Mesenchymal stem cell (in vitro differentiated cells and primary cell): ENCODE measurements around the gene UPK1B.
A peak's percentile ranks its signal among the peaks of the same experiment; 100 is the strongest.

Source experiments
- DNase-seq: peaks from one replicate; pipeline ENCODE4 v3.0.0-alpha.2; 2013
- H2AFZ ChIP-seq: one replicate; pipeline ENCODE4 v1.6.1; 2013; ENCODE audit warnings: low read depth, mild to moderate bottlenecking, control low read depth, inconsistent platforms, low read length, moderate library complexity
- H2AK5ac ChIP-seq: 2 replicates; pipeline ENCODE4 v1.6.1; 2013; ENCODE audit warnings: low read length, moderate library complexity, mild to moderate bottlenecking, inconsistent platforms; ENCODE audit not compliant: severe bottlenecking
- H2BK120ac ChIP-seq: one replicate; pipeline ENCODE4 v1.6.1; 2013; ENCODE audit warnings: low read depth, mild to moderate bottlenecking, inconsistent platforms, low read length, moderate library complexity
- H2BK12ac ChIP-seq, 2 experiments: one replicate each; pipeline ENCODE4 v1.6.1; 2013; ENCODE audit warnings: inconsistent platforms in 2 of 2, low read length in 2 of 2, mild to moderate bottlenecking in 2 of 2, moderate library complexity in 2 of 2, control low read depth in 1 of 2
- H2BK15ac ChIP-seq: one replicate; pipeline ENCODE4 v1.6.1; 2013; ENCODE audit warnings: mild to moderate bottlenecking, low read depth, inconsistent platforms; ENCODE audit not compliant: poor library complexity, severe bottlenecking
- H2BK5ac ChIP-seq: 2 replicates; pipeline ENCODE4 v1.6.1; 2013; ENCODE audit warnings: low read depth, mild to moderate bottlenecking, low read length, control low read depth, inconsistent platforms; ENCODE audit not compliant: poor library complexity, severe bottlenecking
- H3K14ac ChIP-seq, 2 experiments: one replicate each; pipeline ENCODE4 v1.6.1; 2013; ENCODE audit warnings: inconsistent platforms in 2 of 2, low read length in 2 of 2, control low read depth in 1 of 2, mild to moderate bottlenecking in 1 of 2, moderate library complexity in 1 of 2
- H3K18ac ChIP-seq, 2 experiments: one replicate each; pipeline ENCODE4 v1.6.1; 2013; ENCODE audit warnings: inconsistent platforms in 2 of 2, low read length in 2 of 2, control low read depth in 1 of 2, low read depth in 1 of 2, mild to moderate bottlenecking in 1 of 2
- H3K23ac ChIP-seq, 2 experiments: one replicate each; pipeline ENCODE4 v1.6.1; 2013; ENCODE audit warnings: inconsistent platforms in 2 of 2, low read length in 2 of 2, mild to moderate bottlenecking in 2 of 2, moderate library complexity in 2 of 2, control low read depth in 1 of 2
- H3K27ac ChIP-seq: 2 replicates; pipeline ENCODE4 v1.5.1; 2013; ENCODE audit warnings: mild to moderate bottlenecking, moderate library complexity, low read length, control low read depth, inconsistent platforms; ENCODE audit not compliant: poor library complexity, severe bottlenecking
- H3K27me3 ChIP-seq, 2 experiments: 2 replicates each; pipeline versions ENCODE4 v1.6.1 to v1.7.0; 2013; ENCODE audit warnings: low read length in 2 of 2, mild to moderate bottlenecking in 2 of 2, moderate library complexity in 2 of 2, control low read depth in 1 of 2, inconsistent platforms in 1 of 2; ENCODE audit not compliant: control insufficient read depth in 1 of 2, insufficient read depth in 1 of 2
- H3K36me3 ChIP-seq, 2 experiments: 2 replicates each; pipeline versions ENCODE4 v1.6.1 to v1.7.0; 2013; ENCODE audit warnings: low read length in 2 of 2, control low read depth in 1 of 2, inconsistent platforms in 1 of 2, low read depth in 1 of 2, mild to moderate bottlenecking in 1 of 2; ENCODE audit not compliant: insufficient read depth in 2 of 2, control insufficient read depth in 1 of 2
- H3K4ac ChIP-seq, 2 experiments: one replicate each; pipeline ENCODE4 v1.6.1; 2013; ENCODE audit warnings: inconsistent platforms in 2 of 2, low read length in 2 of 2, mild to moderate bottlenecking in 2 of 2, moderate library complexity in 2 of 2, control low read depth in 1 of 2, low read depth in 1 of 2
- H3K4me1 ChIP-seq: 2 replicates; pipeline ENCODE4 v1.6.1; 2013; ENCODE audit warnings: low read depth, low read length, control low read depth; ENCODE audit not compliant: control insufficient read depth, insufficient read depth
- H3K4me2 ChIP-seq: 2 replicates; pipeline ENCODE4 v1.6.1; 2013; ENCODE audit warnings: low read length, mild to moderate bottlenecking, inconsistent platforms; ENCODE audit not compliant: poor library complexity, severe bottlenecking
- H3K4me3 ChIP-seq, 2 experiments: 2 replicates each; pipeline versions ENCODE4 v1.5.1 to v1.7.0; 2013; ENCODE audit warnings: low read length in 2 of 2, mild to moderate bottlenecking in 2 of 2, control low read depth in 1 of 2, low read depth in 1 of 2; ENCODE audit not compliant: insufficient read depth in 1 of 2
- H3K79me1 ChIP-seq: replicated peaks from 2 replicates; pipeline ENCODE4 v1.6.1; 2013; ENCODE audit warnings: mild to moderate bottlenecking, control low read depth, low read length, inconsistent platforms; ENCODE audit not compliant: poor library complexity, severe bottlenecking
- H3K9ac ChIP-seq: 2 replicates; pipeline ENCODE4 v1.7.0; 2013; ENCODE audit warnings: mild to moderate bottlenecking, low read length, moderate library complexity
- H3K9me3 ChIP-seq: 2 replicates; pipeline ENCODE4 v1.7.0; 2013; ENCODE audit warnings: mild to moderate bottlenecking, low read length; ENCODE audit not compliant: control insufficient read depth
- H4K8ac ChIP-seq: one replicate; pipeline ENCODE4 v1.6.1; 2013; ENCODE audit warnings: inconsistent platforms, mild to moderate bottlenecking, low read length, moderate library complexity
- H4K91ac ChIP-seq: one replicate; pipeline ENCODE4 v1.6.1; 2013; ENCODE audit warnings: mild to moderate bottlenecking, low read length, inconsistent platforms
- WGBS: methylation state at CpG from one replicate; pipeline ENCODE4 v1.1.7; 2013; ENCODE audit warnings: mixed read lengths; 5-methylcytosine and 5-hydroxymethylcytosine counted together

Gene UPK1B

GRCh38 chr3:119237299-119237698 lies 63.9 kb downstream of the UPK1B start:
- no peak overlapping the region for H3K4me3 ChIP-seq
- no peak overlapping the region for H3K14ac ChIP-seq
- peaks cover 8 to 26% of the 10 kb centered on the region in 2 experiments for H3K36me3 ChIP-seq
- H2AK5ac ChIP-seq: no peak overlapping the region
- no peak overlapping the region for H3K18ac ChIP-seq
- H4K91ac ChIP-seq: no peak overlapping the region
- H3K79me1 ChIP-seq: peaks cover 13% of the 10 kb centered on the region
- H2BK12ac ChIP-seq: no peak overlapping the region
- H3K4me1 ChIP-seq: peaks cover 5% of the 10 kb centered on the region
- no peak overlapping the region for H4K8ac ChIP-seq
- no peak overlapping the region for H2BK15ac ChIP-seq
- no peaks in the 10 kb centered on the region for H3K27me3 ChIP-seq
- H3K4me2 ChIP-seq: no peak overlapping the region
- no peak overlapping the region for H3K23ac ChIP-seq
- H2BK120ac ChIP-seq: no peak overlapping the region
- H3K27ac ChIP-seq: no peak overlapping the region
- H3K9ac ChIP-seq: no peak overlapping the region
- no peaks in the 10 kb centered on the region for H3K9me3 ChIP-seq
- no peak overlapping the region for H2BK5ac ChIP-seq
- no peak overlapping the region for H3K4ac ChIP-seq
- DNase-seq: no peak
- H2AFZ ChIP-seq: no peak overlapping the region

GRCh38 chr3:119238363-119238762 lies 65.0 kb downstream of the UPK1B start:
- no peak overlapping the region for H3K23ac ChIP-seq
- no peak for DNase-seq

DNA sequence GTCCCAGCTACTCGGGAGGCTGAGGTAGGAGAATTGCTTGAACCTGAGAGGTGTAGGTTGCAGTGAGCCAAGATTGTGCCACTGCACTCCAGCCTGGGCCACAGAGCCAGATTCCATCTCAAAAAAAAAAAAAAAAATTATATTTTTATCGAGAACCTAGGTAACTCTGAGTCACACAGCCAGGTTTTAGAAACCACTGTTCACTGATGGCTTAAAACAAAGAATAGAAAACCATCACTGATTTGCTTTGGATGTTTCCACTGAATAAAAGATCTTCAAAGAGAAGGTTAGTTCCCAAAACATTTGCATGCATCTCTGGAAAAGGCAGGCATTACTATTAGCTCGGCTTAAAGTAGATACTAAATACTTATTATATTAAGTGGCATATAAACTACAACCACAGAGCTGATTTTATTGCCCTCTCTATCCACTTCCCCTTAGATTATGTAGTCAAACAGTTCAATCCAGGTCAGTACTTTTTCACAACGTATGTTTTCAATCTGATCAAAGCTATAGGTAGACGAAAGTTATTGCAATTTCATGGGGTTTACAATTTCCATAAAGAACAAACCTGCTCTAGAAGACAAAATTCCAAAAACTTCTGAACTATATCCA lies 65.9 kb downstream of the UPK1B start:
- H4K91ac ChIP-seq: no peak overlapping the region
- no peak overlapping the region for H2BK5ac ChIP-seq
- no peak overlapping the region for H3K18ac ChIP-seq
- H2BK15ac ChIP-seq: no peak overlapping the region
- H3K36me3 ChIP-seq: peaks cover 3 to 14% of the 10 kb centered on the region in 2 experiments
- H3K4me1 ChIP-seq: peaks cover 5% of the 10 kb centered on the region
- no peak overlapping the region for H4K8ac ChIP-seq
- peak overlapping the region; percentile 98 for H3K9ac ChIP-seq
- WGBS: 72% methylated on average over 3 of the region's 5 CpGs
- peak; percentile 13 for DNase-seq
- H3K4ac ChIP-seq: no peak overlapping the region
- no peak overlapping the region for H3K23ac ChIP-seq
- no peak overlapping the region for H3K14ac ChIP-seq
- H3K4me3 ChIP-seq: peak overlapping the region in 1 of 2 experiments; percentile 95
- H2AK5ac ChIP-seq: no peak overlapping the region
- H3K9me3 ChIP-seq: no peaks in the 10 kb centered on the region
- peak overlapping the region; percentile 94 for H3K4me2 ChIP-seq
- H2BK120ac ChIP-seq: no peak overlapping the region
- H3K27me3 ChIP-seq: no peaks in the 10 kb centered on the region
- no peak overlapping the region for H2AFZ ChIP-seq
- H3K27ac ChIP-seq: peak overlapping the region; percentile 35
- no peak overlapping the region for H2BK12ac ChIP-seq
- peaks cover 4% of the 10 kb centered on the region for H3K79me1 ChIP-seq

More at GRCh38 chr3:119238363-119238762, 65.0 kb downstream of the UPK1B start:
- H2BK15ac ChIP-seq: no peak overlapping the region
- no peak overlapping the region for H3K4ac ChIP-seq
- peak overlapping the region in 1 of 2 experiments; percentile 95 for H3K4me3 ChIP-seq
- H2BK120ac ChIP-seq: no peak overlapping the region
- no peak overlapping the region for H3K14ac ChIP-seq
- no peak overlapping the region for H2BK5ac ChIP-seq
- no peaks in the 10 kb centered on the region for H3K27me3 ChIP-seq
- H3K18ac ChIP-seq: no peak overlapping the region
- 100% methylated on average over 1 of the region's 4 CpGs for WGBS
- no peaks in the 10 kb centered on the region for H3K9me3 ChIP-seq
- peaks cover 3 to 20% of the 10 kb centered on the region in 2 experiments for H3K36me3 ChIP-seq
- H3K4me2 ChIP-seq: peak overlapping the region; percentile 79
- H3K79me1 ChIP-seq: peaks cover 7% of the 10 kb centered on the region
- no peak overlapping the region for H4K8ac ChIP-seq
- H3K4me1 ChIP-seq: peaks cover 5% of the 10 kb centered on the region
- no peak overlapping the region for H2AFZ ChIP-seq
- H3K9ac ChIP-seq: peak overlapping the region; percentile 98
- no peak overlapping the region for H2BK12ac ChIP-seq
- H2AK5ac ChIP-seq: no peak overlapping the region
- no peak overlapping the region for H4K91ac ChIP-seq
- no peak overlapping the region for H3K27ac ChIP-seq

GRCh38 chr3:119240101-119240590 lies 66.7 kb downstream of the UPK1B start:
- Histone ChIP-seq H3K27me3 (no peaks in the 10 kb centered on the region), H2AK5ac (peak overlapping the region; percentile 42), H2AFZ (peak overlapping the region; percentile 77), H3K79me1 (peaks cover 4% of the 10 kb centered on the region), H3K4me1 (peaks cover 5% of the 10 kb centered on the region), H3K9ac (peak overlapping the region; percentile 98), H4K8ac (peak overlapping the region; percentile 81), H2BK5ac (peak overlapping the region; percentile 95), H4K91ac (peak overlapping the region; percentile 15), H2BK120ac (peak overlapping the region; percentile 95), H3K14ac (peak overlapping the region; percentile 26 to 71), H2BK15ac (no peak overlapping the region), H3K23ac (peak overlapping the region in 1 of 2 experiments; percentile 80), H3K36me3 (peaks cover 3 to 14% of the 10 kb centered on the region in 2 experiments), H3K27ac (peak overlapping the region; percentile 40), H3K9me3 (no peaks in the 10 kb centered on the region), H3K4ac (peak overlapping the region; percentile 71 to 75), H2BK12ac (no peak overlapping the region), H3K4me3 (peak overlapping the region; percentile 81 to 95), H3K4me2 (peak overlapping the region; percentile 94), H3K18ac (peak overlapping the region; percentile 73 to 86)
- 2% methylated on average over 16 of the region's 16 CpGs for WGBS
- peak; percentile 46 for DNase-seq
